NCI-H187 treated with DMSO at 0.1 percent for 48 hours (cell line): ENCODE data around the gene RGPD6.
"Not testable (repeated sequence)": the region's sequence is repeated elsewhere in the genome, so short reads cannot be mapped to it uniquely, and the experiment has no call there.

Source experiments
- DNase-seq: peaks from one replicate; lab custom pipeline; 2025; lab: John Stamatoyannopoulos, UW

The RGPD6 gene

DNA sequence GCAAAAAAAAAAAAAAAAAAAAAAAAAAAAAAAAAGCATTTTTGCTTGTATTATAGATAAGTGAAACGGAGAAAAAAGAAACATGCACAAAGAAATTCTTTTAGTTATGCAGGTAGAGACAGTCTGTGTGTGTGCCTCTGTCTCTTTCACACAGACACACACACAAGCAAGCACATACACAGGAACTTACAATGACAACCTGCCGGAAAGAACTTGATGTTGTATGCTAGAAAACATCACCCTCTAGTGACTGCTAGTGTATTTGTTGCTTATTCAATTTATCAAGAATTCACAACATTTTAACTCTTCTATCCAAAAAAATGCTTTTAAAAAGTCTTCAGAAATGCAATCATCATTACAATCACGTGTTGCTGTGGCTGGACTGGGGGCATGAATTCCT, 95.8 kb downstream of the RGPD6 start:
- not testable (repeated sequence) for DNase-seq

DNA sequence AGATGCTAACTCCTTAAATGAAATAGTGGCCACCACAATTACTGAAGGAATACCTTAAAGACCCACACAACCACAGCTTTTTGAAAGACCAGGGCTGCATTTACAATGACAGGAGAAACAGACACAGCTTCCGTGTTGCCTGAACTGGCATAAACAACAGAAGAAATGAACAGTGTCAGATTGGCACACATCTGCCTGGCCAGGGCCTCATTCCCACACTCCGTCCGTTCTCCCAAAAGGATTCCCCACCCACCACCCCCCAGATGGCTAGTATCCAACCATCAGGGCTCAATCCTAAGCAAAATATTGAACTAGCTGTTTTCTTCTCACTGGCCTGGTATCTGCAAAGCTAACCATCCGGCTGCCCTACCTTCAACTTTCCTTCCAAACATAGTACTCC, 96.9 kb downstream of the RGPD6 start:
- DNase-seq = not testable (repeated sequence)

- not testable (repeated sequence) for DNase-seq
These were observed 99.7 kb downstream of the RGPD6 start for GRCh38 chr2:110477370-110477769.

- not testable (repeated sequence) for DNase-seq
These were observed 100.1 kb downstream of the RGPD6 start for GRCh38 chr2:110476952-110477351.

DNA sequence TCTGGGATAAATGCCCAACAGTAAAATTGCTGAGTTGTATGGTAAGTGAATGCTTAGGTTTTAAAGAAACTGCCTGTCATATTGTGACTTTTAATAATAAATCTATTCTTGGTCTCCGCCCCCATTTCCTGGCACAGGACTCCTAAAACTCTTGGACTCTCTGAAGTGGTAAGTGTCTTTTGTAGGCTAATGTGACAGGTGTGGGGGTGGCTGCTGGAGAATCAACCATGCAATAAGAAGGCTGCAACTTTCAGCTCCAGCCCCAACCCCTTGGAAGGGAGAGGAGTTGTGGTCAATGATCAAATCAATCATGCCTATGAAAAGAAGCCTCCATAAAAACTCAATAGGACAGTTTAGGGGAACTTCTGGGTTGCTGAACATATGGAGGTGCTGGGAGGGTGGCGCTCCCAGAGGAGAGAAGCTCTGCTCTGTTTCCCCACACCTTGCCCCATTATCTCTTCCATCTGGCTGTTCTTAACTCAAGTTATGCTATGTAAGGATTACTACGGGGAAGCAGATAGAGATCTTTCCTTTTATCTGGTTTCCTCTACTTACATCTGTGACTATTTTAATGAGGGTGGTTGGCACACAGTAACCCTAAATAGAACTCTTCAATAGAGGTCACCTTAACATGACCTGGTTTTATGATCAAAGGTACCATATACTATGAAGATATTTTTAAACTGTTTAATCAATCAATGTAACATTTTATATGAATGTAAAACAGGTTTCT, 101.2 kb downstream of the RGPD6 start:
- DNase-seq = not testable (repeated sequence)

- not testable (repeated sequence) for DNase-seq
These were observed 102.1 kb downstream of the RGPD6 start for GRCh38 chr2:110474898-110475297.

DNA sequence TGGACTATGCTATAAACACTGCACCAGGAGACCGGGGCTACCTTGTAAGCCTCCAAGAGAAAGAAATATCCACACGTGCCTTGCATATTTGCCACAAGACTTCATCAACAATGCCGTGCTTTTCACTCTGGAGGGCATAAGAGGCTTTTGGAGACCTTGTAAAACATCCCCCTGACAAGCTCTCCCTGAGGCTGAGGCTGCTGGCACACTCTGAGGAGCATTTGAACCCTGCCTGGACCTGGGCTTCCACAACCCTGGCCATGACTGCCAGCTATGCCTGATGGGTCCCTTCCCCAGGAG, 104.0 kb downstream of the RGPD6 start:
- not testable (repeated sequence) for DNase-seq

DNA sequence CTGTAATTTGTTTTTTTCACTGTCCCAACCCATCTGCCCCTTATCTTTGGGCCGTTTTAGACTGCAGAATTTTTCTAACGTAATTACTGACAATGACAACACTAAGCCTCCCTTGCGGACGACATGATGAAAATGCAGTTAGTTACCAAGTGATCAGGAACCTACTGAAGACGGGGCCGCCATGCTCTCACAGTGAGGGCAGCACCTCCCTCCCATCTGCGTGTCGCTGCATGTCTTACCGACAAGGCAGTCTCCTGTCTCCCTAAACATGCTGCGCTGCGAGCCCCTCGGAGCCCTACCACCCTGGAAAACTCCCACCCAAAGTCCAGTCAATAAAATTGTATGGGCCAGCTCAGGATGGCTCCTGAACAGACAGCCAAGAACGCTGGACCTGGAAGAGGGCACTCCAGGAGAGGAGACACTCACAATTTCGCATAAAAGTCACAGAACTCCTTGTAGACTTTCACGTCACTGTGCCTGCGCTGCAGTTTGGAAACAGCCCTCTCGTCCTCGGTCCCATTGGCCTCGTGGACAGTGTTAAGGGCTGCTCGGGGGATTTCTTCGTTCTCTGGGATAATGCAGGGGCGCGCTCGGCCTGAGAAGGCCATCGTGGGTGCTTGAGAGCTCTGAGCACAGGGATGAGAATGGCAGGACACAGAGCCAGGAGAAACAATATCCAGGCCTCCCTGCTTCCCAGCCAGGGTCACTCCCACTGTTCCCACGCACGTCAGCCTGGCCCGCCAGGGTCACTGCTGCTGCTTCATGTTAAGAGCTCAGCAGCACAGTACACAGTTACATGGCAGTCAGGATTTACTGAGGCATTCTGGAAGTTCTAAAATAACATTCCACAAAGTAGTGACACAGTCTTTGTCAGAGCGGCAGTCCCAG, 104.6 kb downstream of the RGPD6 start, which contains the start of gene LIMS4:
Gene LIMS4, minus strand, starts transcription at position 646 of the 888 bp plus-strand sequence. Its CDS starts 38 bp downstream, at position 608.
- DNase-seq = not testable (repeated sequence)

DNA sequence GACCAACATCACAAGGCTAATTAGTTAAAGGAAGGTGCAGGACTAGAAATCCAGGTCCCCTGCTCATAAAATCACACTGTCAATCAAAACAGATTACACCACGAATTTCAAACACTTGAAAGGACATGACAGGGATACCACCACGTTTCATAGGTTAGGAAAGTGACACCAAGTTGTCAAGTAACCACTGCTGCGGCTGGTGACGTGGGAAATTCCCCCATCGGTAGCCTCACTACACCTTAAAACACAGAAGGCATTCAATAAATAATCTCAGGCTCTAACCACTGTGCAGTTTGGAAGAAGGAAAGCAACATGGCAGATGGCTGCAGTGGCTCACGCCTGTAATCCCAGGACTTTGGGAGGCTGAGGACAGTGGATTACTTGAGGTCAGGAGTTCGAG, 108.1 kb downstream of the RGPD6 start:
- DNase-seq = not testable (repeated sequence)

DNA sequence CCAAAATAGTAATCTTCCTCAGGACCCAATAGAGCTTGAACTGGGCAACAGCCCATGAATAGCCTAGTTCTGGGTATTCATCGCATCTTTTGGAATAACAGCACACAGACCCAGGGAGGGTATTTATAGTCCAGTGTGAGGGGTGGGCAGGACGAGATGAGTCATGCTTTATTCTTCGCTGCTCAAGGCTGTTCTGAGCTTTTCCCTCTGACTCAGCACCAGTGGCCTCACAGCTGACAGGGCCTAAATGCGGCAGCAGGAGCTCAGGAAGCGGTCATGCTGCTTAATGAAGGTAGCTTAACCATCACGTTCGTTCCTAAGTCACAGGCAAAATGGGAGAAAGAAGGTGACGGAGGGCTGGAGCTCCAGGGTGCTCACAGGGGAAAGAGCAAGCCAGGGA, 111.7 kb downstream of the RGPD6 start:
- DNase-seq = not testable (repeated sequence)
